Natural killer cell (primary cell): ENCODE data around the gene RANBP1. TPM values are rescaled to one million over a fixed set of nuclear protein-coding genes. Genes with fewer than 3 reads are reported as not detected.

Source experiments
- ATAC-seq, 3 donors: fragments of 150-1000 bp in 2 of 3; fragments of 200-7000 bp in 1 of 3; cut with Tn5 transposase; 1 replicate in 1 of 3; 2 replicates in 2 of 3; pipeline ENCODE4 v1.10.0; 2021; ENCODE audit warnings: mild to moderate bottlenecking in 2 of 3, moderate library complexity in 2 of 3
- DNase-seq, 2 donors: peaks; one replicate each; pipeline versions ENCODE4 v3.0.0 to v3.0.0-alpha.2; 2013 to 2021; ENCODE audit warnings: mixed read lengths in 1 of 2
- H3K27ac ChIP-seq: one replicate; pipeline ENCODE4 v1.5.1; 2013; ENCODE audit warnings: mild to moderate bottlenecking, low read length
- H3K27me3 ChIP-seq: one replicate; pipeline ENCODE4 v1.6.1; 2013; ENCODE audit warnings: low read length; ENCODE audit not compliant: control insufficient read depth, insufficient read depth
- H3K36me3 ChIP-seq: one replicate; pipeline ENCODE4 v1.6.1; 2013; ENCODE audit warnings: low read length; ENCODE audit not compliant: control insufficient read depth, insufficient read depth
- H3K4me1 ChIP-seq: one replicate; pipeline ENCODE4 v1.6.1; 2013; ENCODE audit warnings: low read length; ENCODE audit not compliant: control insufficient read depth, insufficient read depth
- H3K4me3 ChIP-seq: one replicate; pipeline ENCODE4 v1.5.1; 2013; ENCODE audit warnings: low read length
- H3K9me3 ChIP-seq: one replicate; pipeline ENCODE4 v1.6.1; 2013; ENCODE audit warnings: low read length; ENCODE audit not compliant: control insufficient read depth, insufficient read depth
- H3K27ac Mint-ChIP-seq, 2 donors: one replicate each; pipeline ENCODE4 v1.8.0; 2022; ENCODE audit warnings: mild to moderate bottlenecking in 2 of 2, mixed read lengths in 2 of 2, moderate library complexity in 1 of 2
- H3K27me3 Mint-ChIP-seq, 2 donors: one replicate each; pipeline ENCODE4 v1.8.0; 2022; ENCODE audit warnings: low read depth in 2 of 2, mixed read lengths in 2 of 2
- H3K36me3 Mint-ChIP-seq: one replicate; pipeline ENCODE4 v1.8.0; 2022; ENCODE audit warnings: mixed read lengths
- H3K4me1 Mint-ChIP-seq, 2 donors: one replicate each; pipeline ENCODE4 v1.8.0; 2022; ENCODE audit warnings: mixed read lengths in 2 of 2
- H3K4me3 Mint-ChIP-seq: one replicate; pipeline ENCODE4 v1.8.0; 2022; ENCODE audit warnings: mild to moderate bottlenecking, moderate library complexity, mixed read lengths
- H3K9me3 Mint-ChIP-seq, 2 donors: one replicate each; pipeline ENCODE4 v1.8.0; 2022; ENCODE audit warnings: mixed read lengths in 2 of 2
- CTCF ChIP-seq: fragments of 200-600 bp; IDR thresholded peaks from one replicate; pipeline ENCODE4 v1.8.0; 2022; ENCODE audit warnings: antibody characterized with exemption
- WGBS: methylation state at CpG from one replicate; pipeline ENCODE4 v1.1.7; 2013; ENCODE audit warnings: missing lambda C conversion rate; ENCODE audit not compliant: insufficient coverage; 5-methylcytosine and 5-hydroxymethylcytosine counted together
- intact Hi-C: fragments of 100-400 bp; cut with micrococcal nuclease; formaldehyde crosslinking; loops from one replicate; pipeline ENCODE4 v1.14.2; 2022
- total RNA-seq, 4 donors: library from RNA; stranded (reverse); fragments of 120-200 nt in 1 of 4; gene quantifications; one replicate each; pipeline versions ENCODE4 v1.2.3 to v1.2.4, GENCODE V29; 2013 to 2022

RANBP1 gene
- total RNA-seq, 3 donors from 2014 or later (not counting 1 experiment from before 2014, with no cell fraction given): 54.0 to 61.0 (median 56.3) TPM

GRCh38 chr22:20173772-20174171 is 57.9 kb downstream of the RANBP1 start:
- H3K36me3 ChIP-seq: no peaks in the 10 kb centered on the region
- H3K4me3 Mint-ChIP-seq: no peak overlapping the region
- H3K9me3 Mint-ChIP-seq: no peaks in the 10 kb centered on the region
- intact Hi-C loops: no loop called here
- no peak for TF ChIP-seq CTCF
- H3K4me1 ChIP-seq: no peaks in the 10 kb centered on the region
- no peaks in the 10 kb centered on the region for H3K4me1 Mint-ChIP-seq
- WGBS: 97% methylated on average over 10 of the region's 10 CpGs
- H3K4me3 ChIP-seq: no peak overlapping the region
- no peaks in the 10 kb centered on the region for H3K27me3 ChIP-seq
- H3K27me3 Mint-ChIP-seq: no peaks in the 10 kb centered on the region
- no peak overlapping the region for H3K27ac ChIP-seq
- H3K36me3 Mint-ChIP-seq: no peaks in the 10 kb centered on the region
- DNase-seq (no peak), ATAC-seq (no peak)
- H3K27ac Mint-ChIP-seq: no peak overlapping the region
- no peaks in the 10 kb centered on the region for H3K9me3 ChIP-seq

- Histone ChIP-seq H3K27me3 (no peaks in the 10 kb centered on the region), H3K27ac (no peak overlapping the region), H3K4me3 (no peak overlapping the region), H3K9me3 (no peaks in the 10 kb centered on the region), H3K4me1 (no peaks in the 10 kb centered on the region), H3K36me3 (no peaks in the 10 kb centered on the region)
- H3K9me3 Mint-ChIP-seq: no peaks in the 10 kb centered on the region
- no peak for TF ChIP-seq CTCF
- ATAC-seq (no peak), DNase-seq (no peak)
- WGBS: 85% methylated on average over 17 of the region's 19 CpGs
- H3K27me3 Mint-ChIP-seq: no peaks in the 10 kb centered on the region
- no peak overlapping the region for H3K27ac Mint-ChIP-seq
- H3K4me1 Mint-ChIP-seq: no peaks in the 10 kb centered on the region
- intact Hi-C loops: no loop called here
- H3K36me3 Mint-ChIP-seq: no peaks in the 10 kb centered on the region
- H3K4me3 Mint-ChIP-seq: no peak overlapping the region
These were observed 59.1 kb downstream of the RANBP1 start for GRCh38 chr22:20174785-20175596.

DNA sequence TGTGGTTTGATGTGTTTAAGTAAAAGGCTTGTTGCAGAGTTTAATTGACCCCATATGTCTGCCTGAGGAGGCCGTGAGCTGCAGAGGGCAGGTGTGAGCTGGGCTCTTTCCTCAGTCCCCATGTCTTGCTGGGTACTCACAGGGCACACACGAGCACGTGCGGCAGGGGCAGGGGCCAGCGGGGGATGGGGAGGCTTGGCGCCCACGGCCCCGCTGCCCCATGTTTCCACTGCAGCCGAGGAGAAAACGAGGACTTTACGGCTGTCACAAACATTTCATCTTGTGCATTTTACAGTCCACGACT is 59.6 kb downstream of the RANBP1 start:
- Histone ChIP-seq H3K36me3 (no peaks in the 10 kb centered on the region), H3K27ac (no peak overlapping the region), H3K4me1 (no peaks in the 10 kb centered on the region), H3K4me3 (no peak overlapping the region), H3K27me3 (no peaks in the 10 kb centered on the region), H3K9me3 (no peaks in the 10 kb centered on the region)
- WGBS: 64% methylated on average over 12 of the region's 12 CpGs
- no peak for ATAC-seq
- Mint-ChIP-seq H3K4me3 (no peak overlapping the region), H3K27ac (no peak overlapping the region), H3K9me3 (no peaks in the 10 kb centered on the region), H3K27me3 (no peaks in the 10 kb centered on the region), H3K36me3 (no peaks in the 10 kb centered on the region), H3K4me1 (no peaks in the 10 kb centered on the region)
- TF ChIP-seq CTCF: no peak
- DNase-seq: peak in 1 of 2 donors; percentile 25
- intact Hi-C loops: no loop called here
